ENCODE measurements around the gene RNASE13.

DNA sequence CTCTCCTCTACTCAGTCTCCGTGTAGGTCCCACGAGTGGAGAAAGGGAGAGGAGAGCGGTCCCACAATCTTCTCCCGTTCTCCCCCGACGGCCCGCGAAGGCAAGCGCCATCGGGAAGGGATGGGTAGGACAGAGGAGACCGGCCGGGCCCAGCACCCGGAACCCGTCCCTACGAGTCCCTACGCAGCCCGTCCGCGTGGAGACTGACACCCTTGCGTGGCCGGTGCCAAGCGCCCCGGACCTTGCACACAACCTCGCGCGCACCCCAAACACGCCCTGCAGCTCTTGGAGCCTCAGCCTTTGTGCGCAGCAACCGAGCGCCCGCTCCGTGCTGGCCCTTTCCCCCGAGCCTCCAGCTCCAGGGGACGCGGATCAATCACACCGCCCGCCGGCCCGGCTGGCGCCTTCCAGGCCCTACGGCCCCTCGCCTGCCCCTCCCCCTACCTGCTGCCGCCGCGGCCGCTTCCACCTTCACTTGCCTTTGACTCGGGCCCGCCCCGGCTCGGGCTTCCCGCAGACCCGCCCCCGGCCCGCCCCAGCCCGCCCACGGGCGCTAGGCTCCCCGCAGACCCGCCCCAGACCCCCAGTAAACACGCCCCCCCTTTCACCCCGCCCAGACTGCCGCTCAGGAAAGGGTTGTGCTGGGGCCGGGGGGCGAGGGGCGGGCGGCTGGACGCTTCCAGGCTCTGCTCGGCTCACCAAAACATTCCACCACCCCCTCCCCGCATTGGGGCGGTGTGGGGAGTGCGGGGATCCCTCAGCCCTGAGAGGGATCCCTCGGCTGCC, 9.8 kb downstream of the RNASE13 start, which contains the start of gene NDRG2:
- TF ChIP-seq EZH2 (IDR thresholded peaks at IDR 0.05; ENCODE audit: borderline replicate concordance, low read depth, low read length, poor library complexity, severe bottlenecking), result no peak
- TF ChIP-seq, protein P1, sequence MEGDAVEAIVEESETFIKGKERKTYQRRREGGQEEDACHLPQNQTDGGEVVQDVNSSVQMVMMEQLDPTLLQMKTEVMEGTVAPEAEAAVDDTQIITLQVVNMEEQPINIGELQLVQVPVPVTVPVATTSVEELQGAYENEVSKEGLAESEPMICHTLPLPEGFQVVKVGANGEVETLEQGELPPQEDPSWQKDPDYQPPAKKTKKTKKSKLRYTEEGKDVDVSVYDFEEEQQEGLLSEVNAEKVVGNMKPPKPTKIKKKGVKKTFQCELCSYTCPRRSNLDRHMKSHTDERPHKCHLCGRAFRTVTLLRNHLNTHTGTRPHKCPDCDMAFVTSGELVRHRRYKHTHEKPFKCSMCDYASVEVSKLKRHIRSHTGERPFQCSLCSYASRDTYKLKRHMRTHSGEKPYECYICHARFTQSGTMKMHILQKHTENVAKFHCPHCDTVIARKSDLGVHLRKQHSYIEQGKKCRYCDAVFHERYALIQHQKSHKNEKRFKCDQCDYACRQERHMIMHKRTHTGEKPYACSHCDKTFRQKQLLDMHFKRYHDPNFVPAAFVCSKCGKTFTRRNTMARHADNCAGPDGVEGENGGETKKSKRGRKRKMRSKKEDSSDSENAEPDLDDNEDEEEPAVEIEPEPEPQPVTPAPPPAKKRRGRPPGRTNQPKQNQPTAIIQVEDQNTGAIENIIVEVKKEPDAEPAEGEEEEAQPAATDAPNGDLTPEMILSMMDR (conservative IDR thresholded peaks at IDR 0.05; ENCODE audit: low read depth, low read length), result no peak
